Esophagus muscularis mucosa (tissue), 3 donors: ENCODE measurements around the gene FANCE.

Source experiments
- POLR2A ChIP-seq: fragments of 450-650 bp; IDR thresholded peaks from one replicate; pipeline ENCODE4 v1.6.1; 2017; ENCODE audit warnings: antibody characterized with exemption, moderate library complexity, mild to moderate bottlenecking, low read depth
- POLR2AphosphoS5 ChIP-seq, 2 donors: sonication (generic); formaldehyde crosslinking; IDR thresholded peaks; one replicate each; pipeline ENCODE4 v1.6.1; 2017; ENCODE audit warnings: antibody characterized with exemption in 2 of 2
- TF ChIP-seq, protein P1 (sequence below), 3 experiments: fragments of 200-600 bp in 2 of 3; fragments of 450-650 bp in 1 of 3; sonication (generic) in 2 of 3; IDR thresholded peaks; one replicate each; pipeline ENCODE4 v1.5.1; 2017 to 2019; ENCODE audit warnings: antibody characterized with exemption in 3 of 3, mild to moderate bottlenecking in 2 of 3, moderate library complexity in 1 of 3

DNA sequence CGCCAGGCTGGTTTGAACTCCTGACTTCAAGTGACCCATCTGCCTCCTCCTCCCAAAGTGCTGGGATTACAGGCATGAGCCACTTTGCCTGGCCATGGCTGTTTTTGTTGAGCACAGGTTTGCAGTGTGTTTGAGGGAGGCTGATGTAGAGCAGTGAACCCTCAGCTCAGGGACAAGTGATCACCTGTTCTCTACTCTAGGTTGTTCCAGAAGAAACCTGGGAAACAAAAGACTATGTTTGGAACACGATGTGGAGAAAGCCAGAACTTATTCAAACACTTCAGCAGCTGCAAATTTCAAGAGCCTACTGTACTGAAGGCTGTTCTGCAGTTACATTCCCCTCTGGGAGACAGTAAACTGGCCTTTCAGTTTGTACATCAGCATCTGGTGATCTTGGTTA lies 55.9 kb downstream of the FANCE start:
- TF ChIP-seq, protein P1, sequence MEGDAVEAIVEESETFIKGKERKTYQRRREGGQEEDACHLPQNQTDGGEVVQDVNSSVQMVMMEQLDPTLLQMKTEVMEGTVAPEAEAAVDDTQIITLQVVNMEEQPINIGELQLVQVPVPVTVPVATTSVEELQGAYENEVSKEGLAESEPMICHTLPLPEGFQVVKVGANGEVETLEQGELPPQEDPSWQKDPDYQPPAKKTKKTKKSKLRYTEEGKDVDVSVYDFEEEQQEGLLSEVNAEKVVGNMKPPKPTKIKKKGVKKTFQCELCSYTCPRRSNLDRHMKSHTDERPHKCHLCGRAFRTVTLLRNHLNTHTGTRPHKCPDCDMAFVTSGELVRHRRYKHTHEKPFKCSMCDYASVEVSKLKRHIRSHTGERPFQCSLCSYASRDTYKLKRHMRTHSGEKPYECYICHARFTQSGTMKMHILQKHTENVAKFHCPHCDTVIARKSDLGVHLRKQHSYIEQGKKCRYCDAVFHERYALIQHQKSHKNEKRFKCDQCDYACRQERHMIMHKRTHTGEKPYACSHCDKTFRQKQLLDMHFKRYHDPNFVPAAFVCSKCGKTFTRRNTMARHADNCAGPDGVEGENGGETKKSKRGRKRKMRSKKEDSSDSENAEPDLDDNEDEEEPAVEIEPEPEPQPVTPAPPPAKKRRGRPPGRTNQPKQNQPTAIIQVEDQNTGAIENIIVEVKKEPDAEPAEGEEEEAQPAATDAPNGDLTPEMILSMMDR (IDR thresholded peaks at IDR 0.05), result no peak
- TF ChIP-seq POLR2AphosphoS5 (IDR thresholded peaks at IDR 0.05), result no peak
- TF ChIP-seq POLR2A, result no peak
